GM12874 (cell line): ENCODE measurements around the gene HEXD.

Experiments
- TF ChIP-seq, protein P1 (sequence below): IDR thresholded peaks from 2 replicates; pipeline ENCODE4 v1.5.1; 2011; ENCODE audit warnings: low read depth, mild to moderate bottlenecking, control low read depth, low read length, moderate library complexity; ENCODE audit not compliant: insufficient read depth

The HEXD gene

GRCh38 chr17:82491196-82491530 is 73.0 kb downstream of the HEXD start:
- TF ChIP-seq, protein P1, sequence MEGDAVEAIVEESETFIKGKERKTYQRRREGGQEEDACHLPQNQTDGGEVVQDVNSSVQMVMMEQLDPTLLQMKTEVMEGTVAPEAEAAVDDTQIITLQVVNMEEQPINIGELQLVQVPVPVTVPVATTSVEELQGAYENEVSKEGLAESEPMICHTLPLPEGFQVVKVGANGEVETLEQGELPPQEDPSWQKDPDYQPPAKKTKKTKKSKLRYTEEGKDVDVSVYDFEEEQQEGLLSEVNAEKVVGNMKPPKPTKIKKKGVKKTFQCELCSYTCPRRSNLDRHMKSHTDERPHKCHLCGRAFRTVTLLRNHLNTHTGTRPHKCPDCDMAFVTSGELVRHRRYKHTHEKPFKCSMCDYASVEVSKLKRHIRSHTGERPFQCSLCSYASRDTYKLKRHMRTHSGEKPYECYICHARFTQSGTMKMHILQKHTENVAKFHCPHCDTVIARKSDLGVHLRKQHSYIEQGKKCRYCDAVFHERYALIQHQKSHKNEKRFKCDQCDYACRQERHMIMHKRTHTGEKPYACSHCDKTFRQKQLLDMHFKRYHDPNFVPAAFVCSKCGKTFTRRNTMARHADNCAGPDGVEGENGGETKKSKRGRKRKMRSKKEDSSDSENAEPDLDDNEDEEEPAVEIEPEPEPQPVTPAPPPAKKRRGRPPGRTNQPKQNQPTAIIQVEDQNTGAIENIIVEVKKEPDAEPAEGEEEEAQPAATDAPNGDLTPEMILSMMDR: no peak

GRCh38 chr17:82491533-82491932 is 73.4 kb downstream of the HEXD start:
- TF ChIP-seq, protein P1: no peak
